Nephron progenitor cell (in vitro differentiated cells): ENCODE results near the gene APOL1.
"Not testable (repeated sequence)": the region's sequence is repeated elsewhere in the genome, so short reads cannot be mapped to it uniquely, and the experiment has no call there.

Experiments
- DNase-seq: peaks from one replicate; pipeline ENCODE4 v3.0.0; 2021
- H3K27ac Mint-ChIP-seq: 2 replicates; pipeline ENCODE4 v1.8.0; 2021; ENCODE audit warnings: mild to moderate bottlenecking, moderate library complexity, mixed read lengths
- H3K27me3 Mint-ChIP-seq: 2 replicates; pipeline ENCODE4 v1.8.0; 2021; ENCODE audit warnings: mild to moderate bottlenecking, low read depth, mixed read lengths; ENCODE audit not compliant: poor library complexity
- H3K36me3 Mint-ChIP-seq: 2 replicates; pipeline ENCODE4 v1.8.0; 2021; ENCODE audit warnings: low read depth, mixed read lengths
- H3K4me1 Mint-ChIP-seq: 2 replicates; pipeline ENCODE4 v1.8.0; 2021; ENCODE audit warnings: mixed read lengths
- H3K4me3 Mint-ChIP-seq: 2 replicates; pipeline ENCODE4 v1.8.0; 2021; ENCODE audit warnings: mild to moderate bottlenecking, moderate library complexity, mixed read lengths
- H3K9me3 Mint-ChIP-seq: 2 replicates; pipeline ENCODE4 v1.8.0; 2021; ENCODE audit warnings: mild to moderate bottlenecking, moderate library complexity, mixed read lengths
- TF ChIP-seq, protein P1 (sequence below): fragments of 200-600 bp; sonication (generic); IDR thresholded peaks from 2 replicates; pipeline ENCODE4 v1.5.0; 2021; ENCODE audit warnings: antibody characterized with exemption

The APOL1 gene

DNA sequence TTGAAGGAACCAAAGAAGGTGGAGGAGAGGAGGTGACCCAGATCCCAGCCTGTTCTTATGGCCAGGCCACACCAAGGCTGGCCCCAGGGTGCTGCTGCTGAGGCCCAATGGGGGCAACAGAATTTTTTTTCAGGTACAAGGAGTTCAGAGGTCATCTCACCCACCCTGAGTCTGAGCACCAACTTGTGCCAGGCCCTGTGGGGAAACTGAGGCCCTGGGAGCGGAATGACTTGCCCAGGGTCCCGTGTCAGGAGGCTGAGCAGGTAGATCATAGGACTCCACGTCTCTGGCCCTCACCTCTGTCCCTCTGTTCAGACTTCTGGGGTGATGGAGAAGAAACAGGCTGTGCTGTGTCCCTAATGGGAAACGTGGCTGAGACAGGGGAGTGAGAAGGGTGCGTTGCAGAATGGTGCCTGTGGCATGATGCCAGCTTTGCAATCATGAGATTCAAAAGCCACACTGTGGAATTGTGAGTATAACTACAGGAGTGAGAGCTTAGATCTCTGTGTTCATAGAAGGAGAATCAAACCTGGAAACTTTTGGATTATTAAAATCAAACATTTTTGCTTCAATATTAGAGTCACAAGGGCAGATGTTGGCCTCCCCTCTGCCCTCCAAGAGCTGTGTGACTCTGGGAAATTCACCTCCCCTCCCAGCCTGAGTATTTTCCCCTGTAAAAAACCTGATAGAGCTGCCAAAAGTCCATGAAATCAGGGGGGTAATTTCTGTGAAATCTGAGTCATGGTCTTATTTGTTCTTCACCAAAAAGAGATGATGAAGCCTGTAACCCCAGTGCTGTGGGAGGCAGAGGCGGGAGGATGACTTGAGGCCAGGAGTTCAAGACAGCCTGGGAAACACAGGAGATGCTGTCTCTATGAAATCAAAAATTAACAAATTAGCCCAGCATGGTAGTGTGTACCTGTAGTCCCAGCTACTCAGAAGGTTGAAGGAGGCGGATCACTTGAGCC is 874 bp downstream of the APOL1 start:
- TF ChIP-seq, protein P1, sequence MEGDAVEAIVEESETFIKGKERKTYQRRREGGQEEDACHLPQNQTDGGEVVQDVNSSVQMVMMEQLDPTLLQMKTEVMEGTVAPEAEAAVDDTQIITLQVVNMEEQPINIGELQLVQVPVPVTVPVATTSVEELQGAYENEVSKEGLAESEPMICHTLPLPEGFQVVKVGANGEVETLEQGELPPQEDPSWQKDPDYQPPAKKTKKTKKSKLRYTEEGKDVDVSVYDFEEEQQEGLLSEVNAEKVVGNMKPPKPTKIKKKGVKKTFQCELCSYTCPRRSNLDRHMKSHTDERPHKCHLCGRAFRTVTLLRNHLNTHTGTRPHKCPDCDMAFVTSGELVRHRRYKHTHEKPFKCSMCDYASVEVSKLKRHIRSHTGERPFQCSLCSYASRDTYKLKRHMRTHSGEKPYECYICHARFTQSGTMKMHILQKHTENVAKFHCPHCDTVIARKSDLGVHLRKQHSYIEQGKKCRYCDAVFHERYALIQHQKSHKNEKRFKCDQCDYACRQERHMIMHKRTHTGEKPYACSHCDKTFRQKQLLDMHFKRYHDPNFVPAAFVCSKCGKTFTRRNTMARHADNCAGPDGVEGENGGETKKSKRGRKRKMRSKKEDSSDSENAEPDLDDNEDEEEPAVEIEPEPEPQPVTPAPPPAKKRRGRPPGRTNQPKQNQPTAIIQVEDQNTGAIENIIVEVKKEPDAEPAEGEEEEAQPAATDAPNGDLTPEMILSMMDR = no peak
- Mint-ChIP-seq H3K4me3 (no peak overlapping the region), H3K36me3 (no peaks in the 10 kb centered on the region), H3K4me1 (peaks cover 19% of the 10 kb centered on the region), H3K27ac (no peak overlapping the region), H3K27me3 (peaks cover 22% of the 10 kb centered on the region), H3K9me3 (peaks cover 19% of the 10 kb centered on the region)
- no peak for DNase-seq

DNA sequence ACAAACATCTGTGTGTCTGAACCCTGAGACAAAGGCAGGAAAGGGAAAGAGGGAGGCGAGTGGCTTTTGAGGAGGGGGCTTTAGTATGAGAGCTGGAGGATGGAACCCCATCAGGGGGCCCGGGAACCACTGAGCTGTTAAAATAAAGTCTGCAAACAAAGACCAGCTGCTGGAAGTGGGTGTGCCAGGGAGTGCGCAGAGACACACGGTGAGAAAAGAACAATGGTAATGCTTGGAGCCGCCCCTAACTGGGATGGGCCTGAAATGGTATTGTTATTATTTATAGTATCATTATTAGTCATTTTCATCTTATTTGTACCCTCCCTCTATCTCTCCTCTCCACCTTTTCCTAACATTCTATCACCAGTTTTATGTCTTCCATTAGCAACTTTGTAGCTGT is 2.6 kb downstream of the APOL1 start:
- not testable (repeated sequence) for DNase-seq, H3K27ac Mint-ChIP-seq, H3K4me3 Mint-ChIP-seq, H3K36me3 Mint-ChIP-seq, H3K9me3 Mint-ChIP-seq
- peaks cover 21% of the 10 kb centered on the region for H3K27me3 Mint-ChIP-seq
- peaks cover 37% of the 10 kb centered on the region for H3K4me1 Mint-ChIP-seq

DNA sequence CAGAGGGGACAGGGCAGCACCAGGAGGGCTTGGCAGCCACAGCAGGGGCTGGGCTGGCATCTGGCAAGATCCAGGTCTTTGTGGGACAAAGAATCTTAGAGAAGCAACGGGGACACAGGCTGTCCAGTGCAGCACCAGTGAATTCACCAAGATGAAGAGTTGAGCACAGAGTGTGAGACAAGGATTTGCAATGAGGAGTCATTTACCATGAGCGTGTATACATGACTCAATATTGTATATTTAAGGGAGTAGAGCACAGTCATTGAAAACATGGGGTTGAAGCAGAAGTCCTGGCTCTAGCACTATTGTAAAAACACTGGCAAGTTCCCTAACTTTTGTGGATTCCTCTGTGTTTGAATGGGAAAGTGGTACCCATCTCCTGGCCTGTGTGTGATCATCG is 3.5 kb downstream of the APOL1 start:
- Mint-ChIP-seq H3K9me3 (no peaks in the 10 kb centered on the region), H3K4me3 (no peak overlapping the region), H3K4me1 (peaks cover 40% of the 10 kb centered on the region), H3K27ac (no peak overlapping the region), H3K36me3 (no peaks in the 10 kb centered on the region), H3K27me3 (peaks cover 21% of the 10 kb centered on the region)
- TF ChIP-seq, protein P1 = no peak
- no peak for DNase-seq

DNA sequence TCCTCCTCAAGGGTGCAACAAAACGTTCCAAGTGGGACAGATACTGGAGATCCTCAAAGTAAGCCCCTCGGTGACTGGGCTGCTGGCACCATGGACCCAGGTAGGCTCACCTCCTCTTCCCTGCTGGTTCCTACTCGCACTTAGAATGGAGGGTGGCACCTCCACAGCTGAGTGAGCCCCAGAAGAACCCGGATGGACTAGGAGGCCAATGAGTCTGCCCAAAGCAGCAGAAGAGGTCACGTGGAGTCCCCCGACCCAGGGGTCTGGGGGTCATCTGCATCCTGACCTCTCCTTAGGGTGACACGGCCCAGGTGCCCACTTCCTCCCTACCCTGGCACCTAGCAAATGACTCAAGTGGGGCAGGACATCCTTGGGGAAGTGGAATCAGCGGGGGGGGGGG is 4.4 kb downstream of the APOL1 start:
- Mint-ChIP-seq H3K4me1 (peaks cover 40% of the 10 kb centered on the region), H3K36me3 (no peaks in the 10 kb centered on the region), H3K27me3 (peaks cover 21% of the 10 kb centered on the region), H3K27ac (no peak overlapping the region), H3K4me3 (no peak overlapping the region), H3K9me3 (no peaks in the 10 kb centered on the region)
- no peak for DNase-seq
- TF ChIP-seq, protein P1 = no peak

DNA sequence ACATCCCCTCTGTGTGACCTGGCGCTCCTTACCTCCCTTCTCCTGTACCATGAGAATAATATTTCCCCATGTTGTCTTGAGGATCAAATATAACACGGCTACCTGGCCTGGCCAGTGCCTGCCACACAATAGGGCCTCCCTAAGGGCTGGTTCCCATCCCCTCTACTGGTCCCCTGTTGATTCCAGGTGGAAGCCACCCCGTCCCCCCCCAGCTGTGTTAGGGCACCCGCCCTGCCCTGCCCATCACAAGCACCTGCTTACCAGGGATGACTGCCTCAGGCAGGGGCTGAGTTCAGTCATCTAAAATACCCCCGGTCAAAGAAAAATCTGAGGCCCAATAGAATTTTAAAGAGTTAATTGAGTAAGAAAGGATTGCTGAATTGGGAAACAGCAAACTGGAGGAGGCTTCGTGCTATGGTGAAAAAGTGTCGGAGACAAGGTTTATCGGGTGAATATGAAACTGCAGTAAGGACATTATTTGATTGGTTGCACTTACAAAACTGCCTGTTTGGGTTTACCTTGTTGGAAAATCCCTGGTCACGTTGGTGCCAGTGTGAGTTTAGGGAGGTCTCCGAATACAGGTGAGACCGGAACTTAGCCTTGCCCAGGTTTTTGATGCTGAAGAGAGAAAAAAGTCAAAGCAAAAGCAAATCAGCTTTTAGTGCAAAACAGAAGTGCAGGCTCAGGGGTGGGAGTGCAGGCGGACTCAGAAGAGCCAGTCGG is 5.2 kb downstream of the APOL1 start:
- H3K36me3 Mint-ChIP-seq = no peaks in the 10 kb centered on the region
- H3K27me3 Mint-ChIP-seq = peaks cover 16% of the 10 kb centered on the region
- peak overlapping the region; percentile 88 for H3K27ac Mint-ChIP-seq
- H3K4me1 Mint-ChIP-seq = peaks cover 41% of the 10 kb centered on the region
- H3K4me3 Mint-ChIP-seq = peak overlapping the region; percentile 60
- H3K9me3 Mint-ChIP-seq = no peaks in the 10 kb centered on the region
- no peak for DNase-seq
- TF ChIP-seq, protein P1 = no peak
